Measurements from ENCODE around the gene NLGN3.
A peak's percentile ranks its signal among the peaks of the same experiment; 100 is the strongest.
"Not testable (repeated sequence)": the region's sequence is repeated elsewhere in the genome, so short reads cannot be mapped to it uniquely, and the experiment has no call there.

NLGN3 gene

DNA sequence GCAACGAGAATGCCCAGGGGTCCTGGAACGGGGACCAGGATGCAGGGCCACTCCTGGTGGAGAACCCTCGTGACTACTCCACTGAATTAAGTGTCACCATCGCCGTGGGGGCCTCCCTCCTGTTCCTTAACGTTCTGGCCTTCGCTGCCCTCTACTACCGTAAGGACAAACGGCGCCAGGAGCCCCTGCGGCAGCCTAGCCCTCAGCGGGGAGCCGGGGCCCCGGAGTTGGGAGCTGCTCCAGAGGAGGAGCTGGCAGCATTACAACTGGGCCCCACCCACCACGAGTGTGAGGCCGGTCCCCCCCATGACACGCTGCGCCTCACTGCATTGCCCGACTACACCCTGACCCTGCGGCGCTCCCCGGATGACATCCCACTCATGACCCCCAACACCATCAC lies 24.9 kb downstream of the NLGN3 start:
- DNase-seq (ENCODE audit: low read depth in 2 of 2, low spot score in 1 of 2), result no peak

DNA sequence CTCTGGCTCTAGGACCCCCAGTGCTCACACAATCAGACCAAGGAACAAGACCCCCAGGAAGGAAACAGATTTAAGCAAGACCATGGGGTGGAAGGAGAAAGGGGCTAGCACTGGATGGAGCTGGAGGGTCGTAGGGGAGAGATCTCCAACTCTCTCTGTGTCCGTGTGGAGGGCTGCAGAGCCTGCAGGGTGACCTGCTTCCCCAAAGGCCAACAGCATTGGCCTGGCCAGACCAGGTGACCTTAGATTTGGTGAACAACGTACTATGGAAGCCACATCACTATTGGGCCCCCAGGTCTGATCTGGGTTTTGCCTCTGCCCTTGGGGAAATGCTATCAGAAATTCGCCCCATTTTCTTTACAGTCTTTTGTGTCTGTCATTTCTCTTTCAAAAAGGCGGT lies 26.0 kb downstream of the NLGN3 start:
- DNase-seq (ENCODE audit: low read depth in 2 of 2, low spot score in 1 of 2), result no peak

DNA sequence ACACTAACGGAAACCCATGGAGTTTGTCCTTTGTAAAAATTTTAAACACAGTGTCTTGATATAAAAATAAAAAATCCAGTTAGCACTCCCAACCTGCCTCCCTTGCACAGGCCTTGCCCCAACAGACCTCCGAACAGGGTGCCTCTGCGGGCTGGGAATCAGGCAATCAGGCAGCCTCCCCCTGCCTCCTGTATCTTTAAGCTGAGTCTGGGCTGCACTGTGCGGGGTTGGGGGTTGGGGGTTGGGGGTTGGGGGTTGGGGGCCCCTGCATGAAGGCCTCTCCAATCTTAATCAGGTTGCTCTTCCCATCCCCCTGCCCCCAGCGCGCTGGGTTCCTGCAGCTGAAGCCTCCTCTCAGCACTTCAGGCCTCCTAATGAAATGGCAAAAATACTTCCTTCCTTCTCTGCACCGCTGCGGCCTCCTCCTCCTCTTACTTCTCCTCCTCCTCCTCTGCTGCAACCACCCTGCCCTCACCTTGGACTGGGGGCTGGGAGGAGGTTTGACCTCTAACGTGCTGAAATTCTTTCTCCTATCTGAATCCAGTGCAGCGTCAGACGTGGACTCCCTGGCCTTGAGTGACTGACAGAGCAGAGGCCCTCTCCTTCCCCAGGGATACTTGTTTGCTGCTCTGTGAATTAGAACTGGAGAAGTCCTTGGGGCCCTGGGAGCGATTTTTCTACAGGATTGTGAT lies 26.6 kb downstream of the NLGN3 start:
- no peak for DNase-seq (ENCODE audit: low read depth in 2 of 2, low spot score in 1 of 2)

DNA sequence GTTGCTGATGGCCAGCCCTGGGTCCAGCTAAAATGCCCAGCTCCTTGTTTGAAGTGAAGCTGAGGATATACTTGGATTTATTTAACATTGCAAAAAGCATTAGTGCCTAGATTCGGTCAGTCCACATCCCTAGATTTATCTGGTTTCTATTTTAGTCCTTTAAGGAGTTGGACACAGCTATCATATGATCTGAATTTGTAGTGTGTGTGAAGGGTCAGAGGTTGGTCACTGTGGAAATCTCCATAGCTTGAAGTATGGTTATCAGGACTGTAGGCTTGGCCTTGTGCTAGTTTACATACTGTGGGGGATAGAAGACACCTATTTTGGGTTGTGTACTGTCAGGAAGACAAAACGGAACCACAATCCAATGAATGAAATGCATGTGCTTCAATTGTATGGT lies 28.8 kb downstream of the NLGN3 start:
- DNase-seq (ENCODE audit: low read depth in 2 of 2, low spot score in 1 of 2), result no peak

DNA sequence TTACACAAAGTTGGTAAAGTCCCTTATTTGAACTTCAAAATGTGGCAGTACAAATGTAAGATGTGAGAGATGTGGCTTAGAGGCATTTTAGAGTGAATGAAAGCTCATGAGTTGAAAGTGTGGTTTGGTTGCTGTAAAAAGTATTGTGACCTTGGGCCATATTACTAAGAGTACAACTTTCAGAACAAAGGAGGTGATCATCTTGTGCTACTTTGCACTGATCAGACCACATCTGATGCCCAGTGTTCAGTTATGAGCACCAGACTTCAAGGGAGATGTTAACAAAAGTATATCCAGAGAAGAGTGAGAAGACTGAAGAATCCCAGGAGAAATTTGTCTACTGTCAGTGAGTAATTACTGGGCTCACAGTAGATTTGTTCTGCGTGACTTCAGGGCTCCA lies 30.2 kb downstream of the NLGN3 start:
- DNase-seq (ENCODE audit: low read depth in 2 of 2, low spot score in 1 of 2), result no peak

DNA sequence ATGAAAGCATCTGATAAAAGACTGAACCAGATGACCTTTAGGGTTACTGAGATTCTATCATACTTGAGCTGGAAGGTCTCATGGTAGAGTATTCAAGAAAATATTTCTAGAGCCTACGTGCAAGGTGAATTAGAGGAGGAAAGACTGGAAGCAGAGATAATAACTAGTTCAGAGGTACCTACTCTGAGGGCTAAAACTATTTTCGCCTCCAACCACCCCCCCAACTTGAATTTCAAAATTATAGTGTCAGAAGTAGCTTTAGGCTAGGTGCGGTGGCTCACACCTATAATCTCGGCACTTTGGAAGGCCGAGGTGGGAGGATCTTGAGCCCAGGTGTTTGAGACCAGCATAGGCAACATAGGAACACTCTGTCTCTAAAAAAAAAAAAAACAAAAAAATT lies 30.9 kb downstream of the NLGN3 start:
- no peak for DNase-seq (ENCODE audit: low read depth in 2 of 2, low spot score in 1 of 2)

DNA sequence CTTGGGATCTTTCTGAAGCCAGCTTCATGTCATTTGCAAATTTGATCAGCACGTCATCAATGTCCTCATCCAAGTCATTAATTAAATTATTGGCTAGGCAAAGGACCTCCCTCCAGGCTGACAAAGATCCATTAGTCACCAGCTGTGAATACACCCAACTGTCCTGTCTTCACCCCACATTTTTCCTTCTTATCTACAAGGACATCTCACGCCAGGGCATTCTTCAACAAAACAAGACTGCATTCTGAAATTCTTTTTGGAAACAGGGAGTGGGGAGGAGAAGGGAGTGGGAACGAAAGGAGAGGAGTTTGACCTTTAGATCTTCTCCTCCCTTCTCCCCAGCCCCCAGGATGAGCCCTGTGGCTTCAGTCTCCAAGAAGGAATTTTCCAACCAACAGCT lies 32.7 kb downstream of the NLGN3 start:
- no peak for DNase-seq (ENCODE audit: low read depth in 2 of 2, low spot score in 1 of 2)

DNA sequence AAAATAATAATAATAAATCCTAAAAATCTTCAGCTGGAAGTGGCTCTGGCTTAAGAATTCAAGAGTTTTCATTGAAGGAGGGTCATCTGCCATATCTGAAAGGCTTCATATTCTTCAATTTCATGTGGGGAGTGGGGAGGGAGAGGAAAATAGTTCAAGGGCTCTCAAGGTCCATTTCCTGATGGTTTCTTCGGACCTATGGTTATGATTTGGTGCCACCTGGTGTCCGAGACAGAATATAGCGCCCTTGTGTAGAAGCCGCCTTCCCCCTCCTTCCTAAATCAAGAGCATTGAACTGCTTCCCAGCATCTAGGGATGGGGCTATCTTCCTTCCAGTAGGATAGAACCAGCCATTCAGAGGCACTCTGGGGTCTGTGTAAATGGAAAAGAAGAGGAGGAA lies 34.3 kb downstream of the NLGN3 start:
- DNase-seq (ENCODE audit: low read depth in 2 of 2, low spot score in 1 of 2), result peak in 1 of 2 donors; percentile 2

DNA sequence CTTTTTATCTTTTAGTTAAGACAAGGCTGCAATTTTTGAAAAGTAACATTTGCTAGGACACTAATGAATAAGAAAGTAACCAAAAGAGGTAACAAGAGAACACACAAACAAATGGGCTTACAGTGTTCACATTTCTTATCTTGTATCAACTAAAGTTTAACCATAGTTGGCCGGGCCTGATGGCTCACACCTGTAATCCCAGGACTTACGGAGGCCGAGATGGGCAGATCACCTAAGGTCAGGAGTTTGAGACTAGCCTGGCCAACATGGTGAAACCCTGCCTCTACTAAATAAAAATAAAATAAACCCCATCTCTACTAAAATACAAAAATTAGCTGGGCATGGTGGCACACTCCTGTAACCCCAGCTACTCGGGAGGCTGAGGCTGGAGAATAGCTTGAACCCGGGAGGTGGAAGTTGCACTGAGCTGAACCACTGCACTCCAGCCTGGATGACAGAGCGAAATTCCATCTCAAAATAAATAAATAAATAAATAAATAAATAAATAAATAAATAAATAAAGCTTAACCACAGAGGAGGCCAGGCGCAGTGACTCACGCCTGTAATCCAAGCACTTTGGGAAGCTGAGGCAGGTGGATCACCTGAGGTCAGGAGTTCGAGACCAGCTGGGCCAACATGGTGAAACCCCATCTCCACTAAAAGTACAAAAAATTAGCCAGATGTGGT lies 36.1 kb downstream of the NLGN3 start:
- DNase-seq (ENCODE audit: low read depth in 2 of 2, low spot score in 1 of 2), result not testable (repeated sequence)

DNA sequence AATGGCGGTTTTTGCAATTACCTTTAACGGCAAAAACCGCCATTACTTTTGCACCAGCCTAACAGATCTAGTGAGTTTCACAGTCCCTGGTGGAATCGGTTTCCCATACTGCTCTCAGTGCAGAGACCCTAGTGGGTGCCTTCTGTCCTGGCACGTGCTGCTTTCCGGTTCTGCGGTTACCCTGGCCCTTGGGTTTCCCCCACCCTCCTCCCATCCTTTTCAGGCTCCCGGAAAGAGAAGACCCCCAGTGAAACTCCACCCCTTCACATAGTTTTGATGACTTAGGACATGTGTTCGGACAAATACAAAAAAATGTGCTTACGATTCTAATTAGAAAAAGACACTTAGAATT lies 36.9 kb downstream of the NLGN3 start:
- peak; percentile 3 to 18 for DNase-seq (ENCODE audit: low read depth in 2 of 2, low spot score in 1 of 2)

DNA sequence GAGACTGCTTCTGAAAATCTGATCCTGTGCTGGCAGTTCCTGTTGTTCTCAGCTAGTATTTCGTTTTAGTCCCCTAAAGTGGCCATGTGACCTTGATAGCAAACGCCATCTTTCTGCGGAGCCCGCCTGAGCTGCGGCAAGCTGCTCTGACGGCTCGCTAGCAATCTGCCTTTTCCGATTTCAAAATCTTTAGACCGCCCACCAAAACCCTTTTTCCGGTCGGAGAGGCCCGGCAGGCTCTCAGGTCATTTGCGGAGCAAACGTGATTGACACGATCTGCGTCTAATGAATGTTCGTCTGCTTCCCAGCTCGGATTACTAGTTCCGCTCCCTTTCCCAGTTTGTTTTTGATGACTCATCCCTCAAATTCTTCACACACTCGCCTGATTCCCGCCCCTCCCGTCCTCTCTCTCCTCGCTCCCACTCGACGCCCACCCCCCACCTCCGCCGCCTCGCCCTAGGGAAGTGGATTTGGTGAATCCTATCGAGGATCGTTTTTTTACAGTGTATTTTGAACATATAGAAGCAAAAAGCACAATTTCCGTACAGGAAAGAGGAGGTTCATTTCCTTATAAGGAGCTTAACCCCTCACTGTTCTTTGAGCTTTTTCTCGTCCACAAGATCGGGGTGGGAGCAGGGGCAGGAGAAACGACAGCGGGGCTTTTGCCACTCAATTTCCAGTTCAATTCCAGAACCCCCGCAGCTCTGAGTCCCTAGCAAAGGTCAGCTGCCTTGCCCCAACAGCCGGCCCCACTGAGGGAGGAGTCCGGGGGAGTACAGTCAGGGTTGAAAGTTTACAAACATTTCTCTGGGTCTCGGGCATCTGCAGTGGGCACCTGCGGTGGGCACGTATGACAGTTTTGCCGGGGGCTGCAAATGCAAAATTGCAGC lies 37.5 kb downstream of the NLGN3 start:
- peak; percentile 54 to 67 for DNase-seq (ENCODE audit: low read depth in 2 of 2, low spot score in 1 of 2)

DNA sequence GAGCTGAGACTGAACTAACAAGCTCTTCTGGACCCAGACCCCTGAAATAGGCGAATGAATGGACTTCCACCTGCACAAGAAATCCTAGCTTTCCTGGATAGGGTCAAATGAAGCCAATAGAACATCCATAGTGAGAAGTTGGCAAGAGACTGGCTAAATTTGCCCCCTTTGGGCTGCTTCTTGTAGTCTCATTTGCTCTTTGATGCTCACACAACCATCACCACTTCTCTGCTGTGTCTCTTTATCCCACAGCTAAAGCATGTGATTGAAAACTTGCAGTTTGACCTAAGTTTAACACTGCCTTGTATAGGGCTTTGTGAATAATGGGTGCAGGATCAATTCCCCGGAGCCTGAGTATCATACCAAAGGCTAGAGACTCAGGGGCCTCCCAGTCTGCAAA lies 38.2 kb downstream of the NLGN3 start:
- no peak for DNase-seq (ENCODE audit: low read depth in 2 of 2, low spot score in 1 of 2)

DNA sequence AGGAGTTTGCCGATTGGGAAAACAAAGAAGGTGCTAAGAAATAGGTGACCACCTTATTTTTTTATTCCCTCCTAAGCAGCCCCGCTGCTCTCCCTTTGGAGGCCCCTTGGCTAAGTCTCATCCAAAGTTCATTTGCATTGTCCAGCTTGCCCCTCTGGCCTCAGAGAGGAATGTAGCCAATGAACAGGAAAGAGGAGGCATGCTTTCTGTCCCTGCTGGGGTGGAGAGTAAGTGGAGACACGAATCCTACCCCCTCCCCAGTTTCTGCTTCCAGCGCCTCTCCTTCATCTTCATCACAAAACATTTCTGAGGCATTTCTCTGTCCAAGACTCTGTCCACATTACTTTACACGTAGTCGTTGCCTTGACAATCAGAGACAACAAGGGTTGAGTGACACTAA lies 38.7 kb downstream of the NLGN3 start:
- DNase-seq (ENCODE audit: low read depth in 2 of 2, low spot score in 1 of 2), result no peak

DNA sequence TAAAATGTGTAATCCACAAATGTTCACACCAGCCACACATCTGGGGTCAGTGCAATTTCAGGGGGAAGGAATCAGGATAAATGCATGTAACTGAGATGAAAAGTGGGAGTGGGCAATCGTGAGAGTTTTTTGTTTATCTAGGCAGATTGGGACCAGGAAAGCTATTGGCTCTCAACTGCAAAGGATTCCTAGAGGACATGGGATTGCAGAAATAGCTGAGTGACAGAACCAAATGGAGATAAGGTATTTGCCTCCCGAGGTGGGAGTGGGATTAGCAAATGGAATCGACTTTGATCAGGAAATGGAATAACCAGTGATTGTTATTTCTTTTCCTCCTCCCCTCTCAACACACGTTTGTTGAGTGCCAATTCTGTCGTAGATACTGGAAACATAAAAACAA lies 39.5 kb downstream of the NLGN3 start:
- no peak for DNase-seq (ENCODE audit: low read depth in 2 of 2, low spot score in 1 of 2)

DNA sequence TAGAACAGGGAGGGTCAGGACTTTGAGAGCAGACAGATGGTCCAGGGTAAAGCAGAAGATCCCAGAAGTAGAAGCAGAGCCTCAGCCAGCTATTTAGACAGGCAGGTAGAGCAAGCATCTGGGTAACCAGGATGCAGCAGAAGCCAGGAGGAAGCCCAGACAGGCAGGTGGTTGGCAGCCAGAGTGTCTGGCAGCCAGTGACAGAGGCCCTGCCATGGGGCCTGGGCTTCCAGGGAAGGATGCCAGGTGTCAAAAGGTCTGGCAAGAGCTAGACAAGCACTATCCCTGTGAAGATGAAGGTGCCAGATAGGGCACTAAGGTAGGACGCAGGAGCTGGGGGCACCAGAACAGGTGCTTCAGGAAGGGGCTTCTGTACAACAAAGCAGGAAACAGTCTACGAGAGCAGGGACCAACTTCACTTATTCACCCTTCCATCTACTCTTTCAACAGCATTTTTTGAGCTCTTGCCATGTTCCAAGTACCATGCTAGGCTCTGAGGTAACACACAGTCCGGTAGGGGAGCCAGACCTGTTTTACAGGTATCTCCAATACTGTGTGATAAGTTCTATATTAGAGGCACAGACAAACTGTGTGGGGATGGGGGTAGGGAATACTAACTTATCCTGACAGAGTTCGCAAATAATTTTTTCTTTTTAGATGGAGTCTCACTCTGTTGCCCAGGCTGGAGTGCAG lies 40.3 kb downstream of the NLGN3 start:
- no peak for DNase-seq (ENCODE audit: low read depth in 2 of 2, low spot score in 1 of 2)

DNA sequence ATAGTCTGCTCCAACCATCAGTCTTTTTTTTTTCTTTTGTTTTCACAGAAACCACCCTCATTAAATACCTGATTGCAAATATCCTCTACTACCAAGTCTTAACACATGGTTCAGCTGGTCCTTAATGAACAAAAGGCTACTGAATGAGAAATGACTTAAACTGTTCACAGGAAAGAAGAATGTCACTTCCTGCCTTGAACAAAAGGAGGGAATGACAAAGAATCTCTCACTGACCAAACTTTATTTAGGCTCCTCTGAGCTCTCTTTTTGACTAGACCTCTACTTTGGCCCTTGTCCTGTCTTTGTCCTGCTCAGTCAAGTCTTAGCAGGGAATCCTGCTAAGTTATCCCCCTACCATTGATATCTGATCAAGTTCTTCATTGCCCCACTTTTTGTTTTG lies 46.6 kb downstream of the NLGN3 start:
- DNase-seq (ENCODE audit: low read depth in 2 of 2, low spot score in 1 of 2), result no peak

DNA sequence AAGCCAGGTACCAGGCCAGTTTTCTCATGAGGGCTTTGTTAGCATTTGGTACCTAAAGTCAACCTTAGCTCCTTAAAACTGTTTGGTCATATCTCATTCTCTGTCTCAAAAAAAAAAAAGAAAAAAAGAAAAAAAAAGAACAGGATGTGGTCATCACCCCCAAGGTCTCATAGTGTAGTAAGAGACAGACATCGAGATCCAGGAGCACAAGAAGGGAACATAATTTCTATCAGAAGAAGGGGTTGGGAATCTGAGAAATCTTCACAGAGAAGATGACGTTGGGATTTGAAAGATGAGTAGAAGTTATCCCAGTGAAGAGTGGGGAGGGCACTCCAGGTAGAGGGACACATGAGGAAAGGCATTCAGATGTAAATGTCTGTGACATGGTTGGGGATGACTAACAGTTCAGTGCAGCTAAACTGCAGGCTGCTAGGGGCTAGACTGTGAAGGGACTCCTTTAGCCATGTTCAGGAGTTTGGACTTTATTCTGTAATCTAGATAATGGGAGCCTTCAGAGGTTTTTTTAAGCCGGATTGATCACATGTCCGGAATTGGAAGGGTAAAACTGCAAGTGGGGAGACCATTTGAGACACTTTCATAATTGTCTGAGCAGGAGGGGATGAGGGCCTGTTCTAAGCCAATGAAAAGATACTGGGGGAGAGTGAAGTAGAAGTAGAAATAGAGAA lies 51.5 kb downstream of the NLGN3 start:
- no peak for DNase-seq (ENCODE audit: low read depth in 2 of 2, low spot score in 1 of 2)

DNA sequence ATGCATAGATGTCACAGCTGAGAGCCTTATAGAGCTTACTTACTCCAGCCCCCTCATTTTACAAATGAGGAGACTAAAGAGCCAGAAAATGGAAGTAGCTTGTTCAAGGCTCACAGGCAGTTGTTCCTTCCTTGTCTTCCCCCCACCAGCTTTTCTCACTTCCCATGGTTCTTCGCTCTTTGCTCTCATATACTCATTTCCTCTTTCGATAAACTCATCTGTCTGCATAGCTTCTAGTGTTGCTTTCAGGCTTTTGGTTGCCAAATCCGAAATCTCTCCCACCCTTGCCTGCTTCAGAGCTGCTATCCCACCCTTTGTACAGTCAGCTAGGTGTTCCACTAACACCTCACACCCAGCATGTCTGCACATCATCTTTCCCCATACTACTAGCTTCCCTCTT lies 53.4 kb downstream of the NLGN3 start:
- DNase-seq (ENCODE audit: low read depth in 2 of 2, low spot score in 1 of 2), result no peak

DNA sequence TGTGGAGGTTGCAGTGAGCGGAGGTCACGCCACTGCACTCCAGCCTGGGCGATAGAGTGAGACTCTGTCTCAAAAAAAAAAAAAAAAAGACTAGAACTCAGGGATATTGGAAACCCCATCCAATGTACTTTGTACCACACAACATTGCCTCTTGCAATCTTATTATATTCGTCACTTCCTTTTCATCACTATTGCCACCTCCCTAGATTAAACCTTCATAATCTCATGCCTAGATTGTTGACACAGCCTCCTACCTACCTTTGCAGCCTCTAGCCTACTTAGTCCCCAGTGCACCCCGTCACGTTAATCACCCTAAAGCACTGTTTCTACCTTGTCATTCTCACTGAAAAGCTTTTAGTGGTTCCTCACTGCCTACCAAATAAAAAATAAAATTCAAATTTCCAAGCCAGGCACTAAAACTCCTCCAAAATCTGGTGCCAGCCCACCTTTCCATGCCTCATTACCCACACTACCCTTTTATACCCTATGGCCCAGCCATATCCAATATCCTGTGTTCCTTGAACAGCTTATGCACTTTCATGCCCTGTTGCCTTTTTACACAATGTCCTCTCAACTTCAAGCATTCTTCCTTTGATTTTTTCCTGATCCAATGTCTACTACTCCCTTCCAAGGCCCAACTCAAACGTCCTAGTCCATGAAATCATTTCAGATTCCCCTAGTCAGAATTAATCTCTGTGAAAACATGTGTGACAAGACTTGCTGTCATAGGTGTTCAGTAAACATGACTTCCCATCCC lies 54.8 kb downstream of the NLGN3 start:
- DNase-seq (ENCODE audit: low read depth in 2 of 2, low spot score in 1 of 2), result no peak

DNA sequence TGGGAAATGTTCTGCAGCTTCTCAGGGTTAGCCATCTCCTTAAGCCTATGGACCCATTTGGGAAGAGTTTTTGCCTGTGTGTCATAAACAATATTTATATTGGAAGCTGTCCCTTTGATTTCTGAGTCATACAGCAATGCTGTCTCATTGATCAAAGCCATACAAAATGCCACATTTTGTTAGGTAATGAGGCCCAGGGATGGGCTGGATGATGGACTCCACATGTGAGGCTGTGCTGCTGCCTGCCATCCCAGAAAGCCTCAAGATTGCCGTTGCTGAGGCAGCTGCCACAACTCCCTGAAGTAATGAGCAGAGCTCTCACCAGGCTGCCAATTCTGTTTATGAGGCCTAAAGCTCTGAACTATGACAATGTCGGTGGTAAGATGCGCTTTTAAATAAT lies 66.2 kb downstream of the NLGN3 start:
- no peak for DNase-seq (ENCODE audit: low read depth in 2 of 2, low spot score in 1 of 2)
